Measurements from ENCODE around the gene MGMT.
"Not testable (repeated sequence)": the region's sequence is repeated elsewhere in the genome, so short reads cannot be mapped to it uniquely, and the experiment has no call there.

MGMT gene

GRCh38 chr10:129466703-129467358, at the start of gene MGMT:
TSS of gene MGMT (plus strand) at chr10:129467241.
- in situ Hi-C loops (cut with MboI; ENCODE audit: low sequenced_read_pairs): no loop called here

DNA sequence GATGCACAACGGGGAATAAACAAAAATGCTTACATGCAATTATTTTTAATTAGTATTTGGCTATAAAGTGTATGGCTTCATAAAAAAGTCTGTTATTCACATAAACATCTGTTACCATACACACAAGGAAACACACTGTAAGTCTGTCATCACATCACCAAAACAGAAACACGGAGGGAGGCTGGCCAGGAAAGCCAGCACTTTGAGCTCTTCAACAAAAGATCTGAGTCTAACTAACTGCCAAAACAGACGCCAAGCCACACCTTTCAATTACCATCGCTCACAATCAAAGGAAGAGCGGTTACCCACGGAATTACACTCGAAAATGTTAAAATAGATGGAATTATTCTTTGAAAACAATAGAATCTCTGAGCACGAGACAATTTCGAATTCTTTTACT, 49.2 kb upstream of the MGMT start:
- in situ Hi-C loops (cut with MboI; ENCODE audit: low sequenced_read_pairs): no loop called here

DNA sequence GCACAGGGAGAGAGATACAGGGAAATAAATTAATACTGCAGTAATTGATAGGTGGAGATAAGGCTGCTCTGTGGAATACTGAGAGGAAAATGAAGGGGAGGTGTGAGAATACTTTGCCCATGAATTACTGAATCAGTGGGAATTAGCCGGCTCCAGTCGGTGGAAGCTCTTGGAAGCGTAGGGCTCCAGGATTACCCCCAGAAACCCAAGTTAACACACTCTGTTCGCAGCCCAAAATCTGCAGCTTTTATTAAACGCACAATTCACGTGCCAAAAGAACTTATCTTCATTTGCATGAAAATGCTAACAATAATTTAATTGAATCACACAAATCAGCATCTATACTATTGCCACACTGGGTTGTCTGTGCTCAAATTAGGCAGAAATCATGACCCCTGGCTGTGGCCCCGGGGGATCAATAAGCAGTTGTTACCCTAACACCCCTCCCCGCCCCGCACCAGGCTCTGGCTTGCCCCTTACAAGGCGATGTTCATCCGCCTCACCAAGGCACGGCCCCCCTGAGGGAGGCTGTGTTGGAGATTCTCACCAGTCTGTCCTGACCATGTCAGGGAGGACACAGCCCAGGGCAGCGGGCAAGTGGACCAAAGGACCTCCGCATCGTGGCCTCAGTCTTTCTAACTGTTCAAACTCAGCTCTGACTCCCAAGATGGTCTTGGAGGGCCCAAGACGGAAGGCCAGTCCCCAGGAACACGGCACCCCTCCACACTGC, 48.4 kb upstream of the MGMT start:
- in situ Hi-C loops (cut with MboI; ENCODE audit: low sequenced_read_pairs): no loop called here

DNA sequence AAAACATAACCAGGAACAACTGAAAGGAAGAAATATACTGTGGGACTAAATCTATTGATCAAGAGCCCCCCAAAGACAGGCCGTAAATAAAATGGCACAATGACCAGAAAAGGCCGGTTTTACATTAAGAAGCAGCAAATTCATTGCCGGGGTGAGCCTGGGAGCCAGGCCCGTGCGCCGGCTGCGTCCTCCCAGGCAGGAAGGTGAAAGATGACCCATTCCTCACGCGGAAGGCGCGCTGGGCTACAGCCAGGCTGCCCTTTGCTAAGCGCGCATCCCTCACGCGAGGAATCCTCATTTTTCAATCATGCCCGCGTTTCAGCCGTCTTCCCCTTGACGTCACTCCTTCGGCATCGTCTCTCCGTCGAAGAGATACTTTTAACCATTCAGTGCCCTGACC, 47.6 kb upstream of the MGMT start:
- in situ Hi-C loops (cut with MboI; ENCODE audit: low sequenced_read_pairs): no loop called here

- in situ Hi-C loops (cut with MboI; ENCODE audit: low sequenced_read_pairs): no loop called here
Measured at GRCh38 chr10:129421399-129422010, 45.5 kb upstream of the MGMT start.

GRCh38 chr10:129424978-129425377, 42.1 kb upstream of the MGMT start:
- in situ Hi-C loops (cut with MboI; ENCODE audit: low sequenced_read_pairs): no loop called here

DNA sequence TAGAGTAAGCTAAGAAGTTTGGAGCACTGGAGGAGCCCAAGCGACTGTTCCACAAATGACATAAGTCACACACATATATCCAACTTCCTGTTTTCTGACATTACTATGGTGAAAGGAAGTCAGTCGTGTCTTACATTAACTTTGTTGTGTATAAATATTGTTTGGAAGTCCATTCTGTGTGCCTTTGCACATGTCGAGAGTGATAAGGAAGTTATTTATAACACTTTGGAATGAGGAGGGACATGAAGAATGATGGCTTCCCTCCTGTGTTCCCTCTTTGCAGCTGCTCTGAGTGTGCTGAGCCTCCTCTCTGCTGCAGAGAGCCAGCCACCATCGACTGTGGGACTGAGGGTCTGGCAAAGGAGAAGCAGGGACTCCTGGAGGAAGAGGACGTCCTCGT, 40.4 kb upstream of the MGMT start:
- in situ Hi-C loops (cut with MboI; ENCODE audit: low sequenced_read_pairs): no loop called here

GRCh38 chr10:129433266-129433665, 33.8 kb upstream of the MGMT start:
- in situ Hi-C loops (cut with MboI; ENCODE audit: low sequenced_read_pairs): no loop called here

GRCh38 chr10:129435724-129436123, 31.3 kb upstream of the MGMT start:
- in situ Hi-C loops (cut with MboI; ENCODE audit: low sequenced_read_pairs): not testable (repeated sequence)

DNA sequence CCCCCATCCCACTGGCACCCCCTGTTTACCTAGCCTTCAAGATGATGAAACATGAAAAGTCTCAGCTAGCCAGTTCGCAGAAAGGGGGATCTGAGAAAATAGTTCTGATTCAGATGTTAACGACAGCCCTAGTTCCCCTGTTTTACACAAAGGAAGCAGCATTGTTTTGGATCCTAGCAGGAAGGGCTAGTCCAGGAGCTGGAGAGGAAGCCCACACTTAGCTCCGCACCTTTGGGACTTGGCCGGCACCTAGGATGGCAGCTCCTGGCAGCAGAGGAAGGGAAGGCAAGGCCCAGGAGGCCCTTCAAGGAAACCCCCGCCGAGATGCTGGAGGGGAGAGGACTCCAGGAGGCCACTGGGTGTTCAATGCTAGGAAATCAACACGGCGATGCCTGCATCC, 29.0 kb upstream of the MGMT start:
- in situ Hi-C loops (cut with MboI; ENCODE audit: low sequenced_read_pairs): no loop called here

DNA sequence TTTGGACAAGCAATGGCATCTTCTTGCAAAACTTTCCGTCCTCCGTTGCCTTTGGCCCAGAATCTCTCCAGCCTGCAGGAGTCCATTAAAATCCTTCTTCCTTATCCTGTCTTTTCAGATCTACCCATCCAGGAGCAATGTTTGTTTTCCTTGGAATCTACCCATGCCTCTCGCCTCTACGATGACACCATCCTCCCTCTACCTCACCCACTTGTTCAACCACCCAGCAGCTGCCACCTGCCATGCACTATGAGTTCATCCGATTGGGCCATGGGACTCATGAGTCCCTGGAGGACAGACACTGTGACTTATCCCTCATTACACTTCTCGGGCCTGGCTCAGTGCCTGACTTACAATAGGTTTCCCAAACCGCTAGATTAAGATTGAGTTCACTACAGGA, 26.8 kb upstream of the MGMT start:
- in situ Hi-C loops (cut with MboI; ENCODE audit: low sequenced_read_pairs): no loop called here

GRCh38 chr10:129440722-129441316, 26.2 kb upstream of the MGMT start:
- in situ Hi-C loops (cut with MboI; ENCODE audit: low sequenced_read_pairs): no loop called here

GRCh38 chr10:129441372-129442009, 25.6 kb upstream of the MGMT start:
- in situ Hi-C loops (cut with MboI; ENCODE audit: low sequenced_read_pairs): no loop called here

DNA sequence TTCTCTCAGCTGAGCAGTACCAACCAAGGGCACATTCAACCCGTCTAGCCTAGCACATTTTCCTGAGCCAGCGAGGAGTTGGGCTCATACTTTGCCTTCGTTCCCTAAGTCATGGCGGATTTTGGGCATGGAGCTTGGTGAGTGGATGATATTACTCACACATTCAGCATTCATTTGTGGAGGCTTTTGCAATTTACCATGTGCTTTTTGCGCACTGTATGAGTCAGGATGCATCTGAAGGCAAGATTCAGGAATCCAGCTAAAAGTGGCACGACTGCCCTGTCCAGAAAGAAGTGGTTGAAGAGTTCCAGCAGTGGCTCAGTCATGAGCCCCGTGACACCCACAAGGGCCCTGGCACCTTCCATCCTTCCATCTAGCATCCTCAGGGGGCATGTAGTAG, 24.2 kb upstream of the MGMT start:
- in situ Hi-C loops (cut with MboI; ENCODE audit: low sequenced_read_pairs): no loop called here

GRCh38 chr10:129444359-129444758, 22.7 kb upstream of the MGMT start:
- in situ Hi-C loops (cut with MboI; ENCODE audit: low sequenced_read_pairs): no loop called here

DNA sequence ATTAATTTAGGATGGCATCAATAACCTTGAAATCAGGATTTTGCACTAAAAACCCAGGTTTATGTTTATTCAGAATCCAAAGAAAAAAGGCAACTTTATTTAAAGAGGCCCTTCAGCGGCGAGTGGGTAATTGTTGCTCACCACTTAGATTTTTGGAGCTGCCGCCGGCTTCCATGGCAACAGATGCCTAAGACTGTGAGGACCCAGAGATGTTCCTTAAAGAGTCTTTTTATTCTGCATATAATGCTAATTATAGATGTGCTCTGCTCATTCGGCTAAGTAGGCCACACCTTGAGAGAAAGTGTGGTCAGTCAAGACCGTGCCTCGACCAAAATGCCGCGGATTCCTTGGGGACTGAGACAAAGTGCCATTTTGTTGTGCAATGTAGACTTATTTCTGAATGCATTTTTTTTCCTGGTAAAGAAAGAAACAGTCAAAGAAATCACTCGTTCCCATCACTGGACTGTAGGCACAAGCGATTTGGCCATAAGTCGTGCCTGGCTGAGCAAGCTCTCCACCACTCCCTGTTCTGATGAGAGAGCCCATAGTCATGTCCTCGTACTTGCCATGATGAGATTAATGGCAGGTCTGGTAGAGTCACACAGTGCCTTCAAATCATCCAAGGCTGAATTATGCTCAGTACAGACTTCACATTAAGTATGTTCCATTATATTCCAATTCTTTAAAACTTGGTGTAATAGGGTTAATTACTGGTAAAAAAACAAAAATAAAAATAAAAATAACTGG, 21.4 kb upstream of the MGMT start:
- in situ Hi-C loops (cut with MboI; ENCODE audit: low sequenced_read_pairs): no loop called here

GRCh38 chr10:129446183-129446581, 20.9 kb upstream of the MGMT start:
- in situ Hi-C loops (cut with MboI; ENCODE audit: low sequenced_read_pairs): no loop called here

DNA sequence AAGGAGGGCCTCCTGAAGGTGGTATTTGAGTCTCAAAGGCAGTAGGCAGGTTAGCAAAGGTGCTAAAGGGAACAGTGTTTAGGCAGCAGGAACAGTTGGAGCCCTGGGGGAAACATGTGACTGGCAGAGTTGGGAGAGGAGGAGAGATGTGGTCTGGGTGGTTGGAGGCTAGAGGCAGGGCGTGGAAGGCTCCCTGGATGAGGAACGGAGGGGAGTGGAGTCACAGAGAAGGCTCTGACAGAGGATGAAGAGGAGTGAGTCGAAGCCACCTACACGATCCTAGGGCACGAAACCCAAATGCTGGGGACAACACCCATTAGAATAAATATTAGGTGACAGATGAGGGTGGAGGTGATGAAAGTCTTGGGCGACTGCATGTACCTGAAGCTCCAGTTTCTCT, 19.6 kb upstream of the MGMT start:
- in situ Hi-C loops (cut with MboI; ENCODE audit: low sequenced_read_pairs): no loop called here

DNA sequence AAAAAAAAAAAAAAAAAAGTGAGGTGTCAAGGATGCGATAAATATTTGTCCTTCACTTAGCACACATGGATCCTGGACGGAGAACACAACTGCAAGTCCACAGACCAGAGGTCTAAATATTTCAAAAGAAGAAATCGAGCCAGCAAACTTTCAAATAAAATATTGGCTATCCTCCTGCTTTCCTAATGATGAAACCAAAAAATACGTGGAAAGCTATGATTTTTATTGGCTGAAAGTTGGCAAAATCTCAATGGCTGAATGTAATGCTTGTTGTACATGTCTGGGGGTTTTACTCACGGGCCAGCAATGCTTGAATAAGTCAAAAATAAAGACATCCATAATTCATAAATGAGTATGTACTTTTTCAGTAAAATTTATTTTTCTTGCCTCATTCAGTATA, 19.0 kb upstream of the MGMT start:
- in situ Hi-C loops (cut with MboI; ENCODE audit: low sequenced_read_pairs): no loop called here

- in situ Hi-C loops (cut with MboI; ENCODE audit: low sequenced_read_pairs): no loop called here
Measured at GRCh38 chr10:129448539-129448938, 18.5 kb upstream of the MGMT start.

DNA sequence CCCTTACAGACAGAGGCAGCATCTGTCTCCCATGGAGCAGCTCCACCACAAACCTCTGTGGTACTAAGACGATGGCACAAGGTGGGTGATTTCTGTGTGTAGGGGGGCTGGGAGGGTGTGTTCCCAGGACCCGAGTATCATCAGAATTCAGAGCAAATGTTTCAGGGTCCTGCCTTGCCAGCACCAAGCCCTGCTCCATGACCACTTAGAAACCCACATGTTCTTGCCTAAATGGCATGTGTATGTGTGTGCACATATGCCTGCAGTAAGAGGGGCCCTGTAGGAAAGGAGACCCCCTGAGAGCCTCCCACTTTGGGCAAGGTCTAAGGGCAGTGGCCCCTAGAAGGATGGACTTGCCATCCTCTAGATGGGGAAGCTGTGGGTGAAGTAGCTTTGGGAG, 17.1 kb upstream of the MGMT start:
- in situ Hi-C loops (cut with MboI; ENCODE audit: low sequenced_read_pairs): no loop called here
